NCI-H146 (cell line): ENCODE results near the gene ENG.
"Not testable (repeated sequence)": the region's sequence is repeated elsewhere in the genome, so short reads cannot be mapped to it uniquely, and the experiment has no call there.

Source experiments
- DNase-seq: peaks from one replicate; lab custom pipeline; 2025; lab: John Stamatoyannopoulos, UW

ENG gene

GRCh38 chr9:127844821-127845359 is 9.6 kb downstream of the ENG start:
- no peak for DNase-seq

- DNase-seq, result no peak
Measured at GRCh38 chr9:127841087-127841835, 13.2 kb downstream of the ENG start.

GRCh38 chr9:127838375-127839078 is 15.9 kb downstream of the ENG start:
- no peak for DNase-seq

GRCh38 chr9:127837346-127837745 is 17.1 kb downstream of the ENG start:
- no peak for DNase-seq

GRCh38 chr9:127836561-127836960 is 17.9 kb downstream of the ENG start:
- DNase-seq, result not testable (repeated sequence)

- DNase-seq, result no peak
Measured at GRCh38 chr9:127835991-127836516, 18.4 kb downstream of the ENG start.

GRCh38 chr9:127833555-127833954 is 20.9 kb downstream of the ENG start:
- DNase-seq, result no peak

- DNase-seq, result no peak
Measured at GRCh38 chr9:127832248-127832647, 22.2 kb downstream of the ENG start.

- DNase-seq, result no peak
Measured at GRCh38 chr9:127829205-127829906, 25.1 kb downstream of the ENG start.

- DNase-seq, result peak; percentile 74
Measured at GRCh38 chr9:127828262-127829031, 26.0 kb downstream of the ENG start.

- no peak for DNase-seq
Measured at GRCh38 chr9:127826253-127826913, 28.1 kb downstream of the ENG start.

- DNase-seq, result peak; percentile 40
Measured at GRCh38 chr9:127825319-127826051, 29.0 kb downstream of the ENG start.

GRCh38 chr9:127822108-127822507 is 32.4 kb downstream of the ENG start:
- DNase-seq, result no peak

- no peak for DNase-seq
Measured at GRCh38 chr9:127818574-127818973, 35.9 kb downstream of the ENG start.

- DNase-seq, result no peak
Measured at GRCh38 chr9:127817881-127818434, 36.5 kb downstream of the ENG start.

- DNase-seq, result no peak
Measured at GRCh38 chr9:127816728-127817127, 37.7 kb downstream of the ENG start.

GRCh38 chr9:127816362-127816725 is 38.1 kb downstream of the ENG start:
- no peak for DNase-seq

GRCh38 chr9:127815512-127816361 is 38.7 kb downstream of the ENG start:
- DNase-seq, result no peak
